Adrenal gland (tissue), 12 donors: Measurements from ENCODE around the gene IL17RB. TPM values are rescaled to one million over a fixed set of nuclear protein-coding genes. Genes with fewer than 3 reads are reported as not detected.
A peak's percentile ranks its signal among the peaks of the same experiment; 100 is the strongest.

ENCODE experiments used
- DNase-seq, 7 donors: peaks; one replicate each; pipeline ENCODE4 v3.0.0-alpha.2; 2019 to 2020
- H3K27ac ChIP-seq, 5 donors: fragments of 200-600 bp; sonication (generic) in 4 of 5; 1 replicate in 3 of 5; 2 replicates in 2 of 5; pipeline versions ENCODE4 v1.5.1 to v1.8.0; 2016 to 2020; ENCODE audit warnings: mild to moderate bottlenecking in 1 of 5
- H3K27me3 ChIP-seq: fragments of 200-600 bp; 2 replicates; pipeline ENCODE4 v1.8.0; 2021
- H3K36me3 ChIP-seq, 2 donors: fragments of 200-600 bp; replicated peaks in 1 of 2; 1 replicate in 1 of 2; 2 replicates in 1 of 2; pipeline versions ENCODE4 v1.5.1 to v1.8.0; 2018 to 2022
- H3K4me1 ChIP-seq, 2 donors: fragments of 200-600 bp; replicated peaks in 1 of 2; 1 replicate in 1 of 2; 2 replicates in 1 of 2; pipeline versions ENCODE4 v1.5.1 to v1.8.0; 2018 to 2021
- H3K4me3 ChIP-seq, 4 donors: fragments of 200-600 bp; sonication (generic) in 3 of 4; one replicate each; pipeline ENCODE4 v1.5.1; 2016 to 2018
- H3K9me3 ChIP-seq, 3 donors: fragments of 200-600 bp; sonication (generic) in 1 of 3; replicated peaks in 1 of 3; 1 replicate in 2 of 3; 2 replicates in 1 of 3; pipeline versions ENCODE4 v1.5.1 to v1.8.0; 2016 to 2021
- CTCF ChIP-seq, 6 experiments: fragments of 450-650 bp in 4 of 6; fragments of 200-600 bp in 2 of 6; sonication (generic) in 1 of 6; IDR thresholded peaks; 1 replicate in 5 of 6; 2 replicates in 1 of 6; pipeline versions ENCODE4 v1.5.1 to v1.8.0; 2016 to 2021; ENCODE audit warnings: antibody characterized with exemption in 6 of 6, mild to moderate bottlenecking in 2 of 6, moderate library complexity in 1 of 6
- POLR2A ChIP-seq, 2 donors: fragments of 450-650 bp; IDR thresholded peaks; one replicate each; pipeline ENCODE4 v1.6.1; 2017; ENCODE audit warnings: antibody characterized with exemption in 2 of 2, mild to moderate bottlenecking in 2 of 2, moderate library complexity in 1 of 2
- WGBS, 4 donors: extraction: QIAGEN DNeasy Blood & Tissue Kit in 2 of 4; methylation state at CpG; one replicate each; pipeline versions ENCODE4 v1.1.5 to v1.1.7; 2013 to 2017; 5-methylcytosine and 5-hydroxymethylcytosine counted together
- intact Hi-C, 2 donors: fragments of 100-400 bp; cut with DNase I; formaldehyde crosslinking; loops; one replicate each; pipeline versions ENCODE4 v1.14.1 to v1.15.0; 2022 to 2023
- polyA plus RNA-seq, 3 donors: library from polyadenylated mRNA; stranded (reverse); fragments of 200-250 nt in 2 of 3; fragments of 350-450 nt in 1 of 3; fragmentation: Illumina TruSeq in 1 of 3; extraction: RNeasy Lipid Tissue Mini Kit (QIAGEN cat#74804) in 1 of 3; gene quantifications; one replicate each; pipeline ENCODE4 v1.2.3, GENCODE V29; 2013 to 2014
- total RNA-seq, 9 donors: library from RNA; depleted of rRNA in 4 of 9; stranded (reverse); fragments of >200 nt in 4 of 9; fragments of 120-200 nt in 1 of 9; fragmentation: NEBNext Ultra II Directional in 1 of 9; extraction: Animal tissue kit (Norgen Biotek cat#: 25700) in 1 of 9; gene quantifications; one replicate each; pipeline versions ENCODE4 v1.1.0 to v1.2.4, GENCODE V29; 2013 to 2023
- donor health status: healthy with polysubstance abuse.
- donor health status: Bipolar disorder and iron deficiency.
- donor health status: DM: yes; HTN: yes; CAD: no.
- donor health status: DM: no; HTN: no; CAD: no.
- donor health status: DM: no; HTN: no; CAD: no.
- donor health status: DM: yes; HTN: yes; CAD: no.

The IL17RB gene
- total and polyA plus RNA-seq, 12 donors = 0.35 to 12.0 (median 2.1) TPM

DNA sequence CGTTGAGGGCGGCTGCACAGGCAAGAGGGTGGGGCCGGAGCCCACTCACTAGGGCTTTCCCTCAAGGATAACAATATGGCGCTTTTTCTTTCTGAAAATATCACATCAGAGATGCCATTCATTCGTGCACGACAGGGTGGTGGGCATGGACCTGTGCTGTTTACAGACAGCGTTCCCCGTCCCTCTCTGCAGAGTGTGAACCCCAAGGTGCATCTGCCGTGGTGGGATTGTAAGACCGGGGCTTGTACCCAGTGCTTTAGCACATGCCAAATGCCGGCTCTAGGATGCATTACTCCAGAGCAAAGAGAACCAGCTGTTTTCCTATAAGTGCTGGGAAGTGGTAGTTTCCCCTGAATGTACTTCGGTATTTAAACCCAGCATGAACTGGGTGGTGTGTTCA, 37.1 kb upstream of the IL17RB start:
- TF ChIP-seq POLR2A (IDR thresholded peaks at IDR 0.05) (no peak), CTCF (IDR thresholded peaks at IDR 0.05) (no peak)
- Histone ChIP-seq H3K27me3 (no peaks in the 10 kb centered on the region), H3K9me3 (no peaks in the 10 kb centered on the region), H3K27ac (no peak overlapping the region), H3K36me3 (peaks cover 0 to 34% of the 10 kb centered on the region in 2 donors), H3K4me3 (no peak overlapping the region), H3K4me1 (peaks cover 10% of the 10 kb centered on the region in 2 donors)
- 87 to 91% (median 90%) methylated on average over 9 to 12 of the region's 12 CpGs for WGBS, 4 donors
- intact Hi-C loops = no loop called here
- DNase-seq = peak in 1 of 7 donors; percentile 45

DNA sequence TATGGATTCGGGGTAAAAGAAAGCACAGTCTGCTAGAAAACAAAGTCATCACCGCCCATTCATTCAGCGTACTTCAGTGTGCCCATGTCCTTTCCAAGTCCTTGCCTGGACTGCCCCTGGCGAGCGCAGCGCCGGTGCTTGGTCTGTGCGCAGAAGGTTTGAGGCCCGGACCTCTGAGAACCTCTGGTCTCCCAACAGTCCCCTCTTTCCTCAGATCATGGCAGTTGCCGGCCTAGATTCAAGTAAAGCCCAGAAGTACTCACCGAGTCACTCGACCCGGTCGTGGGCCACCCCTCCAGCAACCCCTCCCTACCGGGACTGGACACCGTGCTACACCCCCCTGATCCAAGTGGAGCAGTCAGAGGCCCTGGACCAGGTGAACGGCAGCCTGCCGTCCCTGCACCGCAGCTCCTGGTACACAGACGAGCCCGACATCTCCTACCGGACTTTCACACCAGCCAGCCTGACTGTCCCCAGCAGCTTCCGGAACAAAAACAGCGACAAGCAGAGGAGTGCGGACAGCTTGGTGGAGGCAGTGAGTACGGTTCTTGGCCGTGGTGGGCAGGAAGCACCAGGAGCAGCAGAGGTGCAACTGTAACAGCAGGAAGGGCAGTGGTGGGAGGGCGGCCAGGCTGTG, 36.5 kb upstream of the IL17RB start:
- peaks cover 0 to 35% of the 10 kb centered on the region in 2 donors for H3K36me3 ChIP-seq
- H3K27me3 ChIP-seq = no peaks in the 10 kb centered on the region
- 88 to 92% (median 91%) methylated on average over 17 to 28 of the region's 28 CpGs for WGBS, 4 donors
- TF ChIP-seq POLR2A (IDR thresholded peaks at IDR 0.05) (no peak), CTCF (IDR thresholded peaks at IDR 0.05) (no peak)
- H3K4me3 ChIP-seq = no peak overlapping the region
- intact Hi-C loops = no loop called here
- peak in 2 of 7 donors; percentile 10 to 19 for DNase-seq
- H3K27ac ChIP-seq = no peak overlapping the region
- peaks cover 10% of the 10 kb centered on the region in 2 donors for H3K4me1 ChIP-seq
- no peaks in the 10 kb centered on the region for H3K9me3 ChIP-seq

GRCh38 chr3:53811143-53811927, 35.0 kb upstream of the IL17RB start:
- Histone ChIP-seq H3K4me3 (no peak overlapping the region), H3K4me1 (peaks cover 6 to 7% of the 10 kb centered on the region in 2 donors), H3K27me3 (no peaks in the 10 kb centered on the region), H3K27ac (no peak overlapping the region), H3K9me3 (no peaks in the 10 kb centered on the region), H3K36me3 (peaks cover 0 to 35% of the 10 kb centered on the region in 2 donors)
- WGBS, 4 donors = 92 to 97% (median 93%) methylated on average over 22 to 24 of the region's 24 CpGs
- TF ChIP-seq CTCF (IDR thresholded peaks at IDR 0.05) = no peak
- TF ChIP-seq POLR2A (IDR thresholded peaks at IDR 0.05) = no peak
- DNase-seq = peak in 2 of 7 donors; percentile 20 to 51
- intact Hi-C loops = no loop called here

DNA sequence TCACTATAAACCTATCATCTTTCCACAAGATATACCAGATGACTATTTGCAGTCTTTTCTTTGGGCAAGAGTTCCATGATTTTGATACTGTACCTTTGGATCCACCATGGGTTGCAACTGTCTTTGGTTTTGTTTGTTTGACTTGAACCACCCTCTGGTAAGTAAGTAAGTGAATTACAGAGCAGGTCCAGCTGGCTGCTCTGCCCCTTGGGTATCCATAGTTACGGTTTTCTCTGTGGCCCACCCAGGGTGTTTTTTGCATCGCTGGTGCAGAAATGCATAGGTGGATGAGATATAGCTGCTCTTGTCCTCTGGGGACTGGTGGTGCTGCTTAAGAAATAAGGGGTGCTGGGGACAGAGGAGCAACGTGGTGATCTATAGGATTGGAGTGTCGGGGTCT, 33.9 kb upstream of the IL17RB start:
- WGBS, 4 donors = 80 to 88% (median 86%) methylated on average over 4 of the region's 4 CpGs
- Histone ChIP-seq H3K4me1 (no peaks in the 10 kb centered on the region), H3K27ac (no peak overlapping the region), H3K27me3 (no peaks in the 10 kb centered on the region), H3K36me3 (peaks cover 0 to 41% of the 10 kb centered on the region in 2 donors), H3K9me3 (no peaks in the 10 kb centered on the region), H3K4me3 (no peak overlapping the region)
- TF ChIP-seq CTCF (IDR thresholded peaks at IDR 0.05) (no peak), POLR2A (IDR thresholded peaks at IDR 0.05) (no peak)
- DNase-seq = peak in 1 of 7 donors; percentile 31
- intact Hi-C loops = no loop called here
